Heart left ventricle (tissue), 16 donors: ENCODE results near the gene IPO9. TPM values are rescaled to one million over a fixed set of nuclear protein-coding genes. Genes with fewer than 3 reads are reported as not detected.
A peak's percentile ranks its signal among the peaks of the same experiment; 100 is the strongest.
"Not testable (repeated sequence)": the region's sequence is repeated elsewhere in the genome, so short reads cannot be mapped to it uniquely, and the experiment has no call there.

Experiments used
- ATAC-seq, 4 donors: fragments of 200-7000 bp; cut with Tn5 transposase; one replicate each; pipeline ENCODE4 v1.9.1; 2020 to 2022; ENCODE audit warnings: moderate library complexity in 4 of 4, mild to moderate bottlenecking in 3 of 4, moderate number of reproducible peaks in 1 of 4
- DNase-seq, 5 donors: peaks; one replicate each; pipeline ENCODE4 v3.0.0-alpha.2; 2020
- H3K27ac ChIP-seq, 12 donors: fragments of 200-600 bp; sonication (generic) in 4 of 12; one replicate each; pipeline versions ENCODE4 v1.5.0 to v1.8.0; 2016 to 2022; ENCODE audit warnings: mild to moderate bottlenecking in 2 of 12
- H3K27me3 ChIP-seq, 9 donors: fragments of 200-600 bp; sonication (generic) in 2 of 9; one replicate each; pipeline versions ENCODE4 v1.5.1 to v1.8.0; 2016 to 2022; ENCODE audit warnings: mild to moderate bottlenecking in 3 of 9
- H3K36me3 ChIP-seq, 9 donors: fragments of 200-600 bp; sonication (generic) in 2 of 9; one replicate each; pipeline versions ENCODE4 v1.5.0 to v1.8.0; 2018 to 2022; ENCODE audit warnings: mild to moderate bottlenecking in 2 of 9
- H3K4me1 ChIP-seq, 12 donors: fragments of 200-600 bp; sonication (generic) in 4 of 12; one replicate each; pipeline versions ENCODE4 v1.5.0 to v1.8.0; 2016 to 2022; ENCODE audit warnings: mild to moderate bottlenecking in 3 of 12
- H3K4me3 ChIP-seq, 12 donors: fragments of 200-600 bp; sonication (generic) in 4 of 12; one replicate each; pipeline versions ENCODE4 v1.5.0 to v1.8.0; 2017 to 2022; ENCODE audit warnings: mild to moderate bottlenecking in 9 of 12, moderate library complexity in 4 of 12
- H3K9me3 ChIP-seq, 12 donors: fragments of 200-600 bp; sonication (generic) in 4 of 12; one replicate each; pipeline versions ENCODE4 v1.5.0 to v1.8.0; 2016 to 2022; ENCODE audit warnings: mild to moderate bottlenecking in 1 of 12
- POLR2A ChIP-seq, 2 donors: fragments of 450-650 bp; IDR thresholded peaks; one replicate each; pipeline ENCODE4 v1.6.1; 2017; ENCODE audit warnings: antibody characterized with exemption in 2 of 2, mild to moderate bottlenecking in 2 of 2, moderate library complexity in 2 of 2
- WGBS, 4 donors: extraction: QIAGEN DNeasy Blood & Tissue Kit in 2 of 4; methylation state at CpG; one replicate each; pipeline versions ENCODE4 v1.1.5 to v1.1.7; 2013 to 2018; 5-methylcytosine and 5-hydroxymethylcytosine counted together
- intact Hi-C, 10 donors: fragments of 100-400 bp; cut with DNase I; formaldehyde crosslinking; loops; one replicate each; pipeline versions ENCODE4 v1.11.1 to v1.14.2; 2022
- polyA plus RNA-seq, 2 donors: library from polyadenylated mRNA; stranded (reverse); fragments of 200-250 nt; gene quantifications; one replicate each; pipeline ENCODE4 v1.2.3, GENCODE V29; 2013
- total RNA-seq, 9 donors: library from RNA; depleted of rRNA in 2 of 9; stranded (reverse); fragments of >200 nt in 2 of 9; fragmentation: NEBNext Ultra II Directional in 3 of 9; extraction: Animal tissue kit (Norgen Biotek cat#: 25700) in 3 of 9; gene quantifications; one replicate each; pipeline versions ENCODE4 v1.1.0 to v1.2.4, GENCODE V29; 2016 to 2023
- TF ChIP-seq, protein P1 (sequence below), 12 donors: fragments of 200-600 bp; sonication (generic) in 4 of 12; IDR thresholded peaks; one replicate each; pipeline versions ENCODE4 v1.5.0 to v1.8.0; 2018 to 2022; ENCODE audit warnings: antibody characterized with exemption in 12 of 12, mild to moderate bottlenecking in 5 of 12
- donor health status: ischemic (EF 13 %, LVEDD 7.1; RV severe dilation, severe dysfunction).
- donor health status: healthy with polysubstance abuse.
- donor health status: DM: no; HTN: yes; CAD: no.
- donor health status: DM: no; HTN: no; CAD: no.
- donor health status: ischemic (EF 25% LVEDD 6.9; RV normal size, moderate dysfunction).
- donor health status: ischemic (EF 25% LVEDD 5.7; RV mildly dilated, moderate dysfunction).
- donor health status: healthy.
- donor health status: DM: yes; HTN: yes; CAD: no.
- donor health status: ischemic (EF 35%, LVEDD 5.7; RV mildly dilated, moderate dysfunction).
- donor health status: nonischemic (EF 11% LVEDD 7.7; RV severe dilation, severe dysfunction).
- donor health status: DM: yes; HTN: yes; CAD: no.
- donor health status: PGD.
- donor health status: ischemic (EF 29% LVEDD 5.4; RV normal size, mild dysfunction).
- donor health status: nonischemic (EF 23%, LVEDD 6.1; RV moderate dilation, normal function).

IPO9 gene
- total and polyA plus RNA-seq, 11 donors = 9.8 to 35.4 (median 22.9) TPM

DNA sequence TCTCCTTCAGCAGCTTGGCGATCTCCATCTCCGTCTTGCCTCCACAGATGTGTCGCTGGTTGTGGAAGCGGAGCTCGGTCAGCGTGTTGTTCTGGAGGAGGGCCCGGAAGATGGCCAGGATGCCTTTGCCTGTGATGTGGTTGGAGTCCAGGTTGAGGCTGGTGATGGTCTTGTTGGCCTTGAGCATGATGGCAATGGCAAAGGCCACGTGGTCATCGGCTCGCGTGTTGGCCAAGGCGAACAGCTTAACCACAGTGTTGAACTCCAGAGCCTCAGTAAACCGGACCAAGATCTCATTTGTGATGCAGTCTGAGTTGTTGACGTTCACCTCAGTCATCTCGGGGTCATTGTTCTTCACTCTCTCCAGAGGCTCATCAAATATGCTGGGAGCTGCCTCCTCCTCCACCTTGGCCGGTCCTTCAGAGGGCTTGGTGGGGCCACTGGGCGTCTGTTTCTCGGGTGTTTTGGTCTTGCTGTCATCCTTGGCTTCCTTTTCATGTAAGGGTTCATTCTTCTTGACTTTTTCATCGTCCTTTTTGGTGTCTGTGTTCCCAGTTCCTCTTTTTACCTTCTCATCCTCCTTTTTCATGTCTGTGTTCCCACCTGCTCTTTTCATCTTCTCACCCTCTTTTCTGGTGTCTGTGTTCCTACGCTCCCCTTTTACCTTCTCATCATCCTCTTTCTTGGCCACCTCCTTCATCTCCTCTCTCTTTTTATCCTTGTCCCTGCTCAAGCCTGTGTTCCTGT is 70.9 kb downstream of the IPO9 start:
- no peak for ATAC-seq

DNA sequence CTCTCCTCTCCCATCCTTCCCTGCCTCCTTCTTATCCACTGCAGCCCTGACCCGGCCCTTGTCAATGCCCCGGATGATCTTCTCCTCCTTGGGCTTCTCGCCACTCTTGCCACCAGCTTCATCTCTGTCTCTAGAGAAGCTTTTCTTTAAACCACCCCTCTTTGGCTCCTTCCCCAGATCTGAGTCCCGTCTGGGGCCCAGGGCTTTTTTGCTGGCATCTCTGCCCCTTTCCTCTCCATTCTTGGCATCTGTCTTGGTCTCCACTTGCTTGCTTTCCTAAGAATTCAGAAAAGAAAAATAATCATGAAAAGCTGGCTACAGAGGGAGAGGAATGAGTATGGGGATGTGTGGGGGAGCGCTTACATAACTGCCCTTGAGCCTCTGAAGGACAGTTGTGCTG is 71.5 kb downstream of the IPO9 start:
- Histone ChIP-seq H3K9me3 (no peaks in the 10 kb centered on the region), H3K27ac (peak overlapping the region in 2 of 12 donors; percentile 24 to 80), H3K4me1 (peaks cover 0 to 56% (median 22%) of the 10 kb centered on the region in 12 donors), H3K4me3 (no peak overlapping the region), H3K36me3 (peaks cover 0 to 12% (median 3%) of the 10 kb centered on the region in 9 donors), H3K27me3 (no peaks in the 10 kb centered on the region)
- WGBS, 4 donors = 73 to 85% (median 78%) methylated on average over 5 of the region's 5 CpGs
- no peak for ATAC-seq
- TF ChIP-seq, protein P1, sequence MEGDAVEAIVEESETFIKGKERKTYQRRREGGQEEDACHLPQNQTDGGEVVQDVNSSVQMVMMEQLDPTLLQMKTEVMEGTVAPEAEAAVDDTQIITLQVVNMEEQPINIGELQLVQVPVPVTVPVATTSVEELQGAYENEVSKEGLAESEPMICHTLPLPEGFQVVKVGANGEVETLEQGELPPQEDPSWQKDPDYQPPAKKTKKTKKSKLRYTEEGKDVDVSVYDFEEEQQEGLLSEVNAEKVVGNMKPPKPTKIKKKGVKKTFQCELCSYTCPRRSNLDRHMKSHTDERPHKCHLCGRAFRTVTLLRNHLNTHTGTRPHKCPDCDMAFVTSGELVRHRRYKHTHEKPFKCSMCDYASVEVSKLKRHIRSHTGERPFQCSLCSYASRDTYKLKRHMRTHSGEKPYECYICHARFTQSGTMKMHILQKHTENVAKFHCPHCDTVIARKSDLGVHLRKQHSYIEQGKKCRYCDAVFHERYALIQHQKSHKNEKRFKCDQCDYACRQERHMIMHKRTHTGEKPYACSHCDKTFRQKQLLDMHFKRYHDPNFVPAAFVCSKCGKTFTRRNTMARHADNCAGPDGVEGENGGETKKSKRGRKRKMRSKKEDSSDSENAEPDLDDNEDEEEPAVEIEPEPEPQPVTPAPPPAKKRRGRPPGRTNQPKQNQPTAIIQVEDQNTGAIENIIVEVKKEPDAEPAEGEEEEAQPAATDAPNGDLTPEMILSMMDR (IDR thresholded peaks at IDR 0.05) = no peak
- no peak for TF ChIP-seq POLR2A (IDR thresholded peaks at IDR 0.05)
- DNase-seq = no peak
- intact Hi-C loops = no loop called here

More for the DNA sequence above, 70.9 kb downstream of the IPO9 start:
- no peak overlapping the region for H3K4me3 ChIP-seq
- peaks cover 0 to 12% (median 3%) of the 10 kb centered on the region in 9 donors for H3K36me3 ChIP-seq
- no peak for DNase-seq
- peaks cover 0 to 49% (median 16%) of the 10 kb centered on the region in 12 donors for H3K4me1 ChIP-seq
- intact Hi-C loops = loop anchor here in 8 of 10 donors (5.0 to 10.0 kb wide), 7 partner anchors 45 to 235 kb away; partner anchors contain the start of genes TIMM17A (in 3 of the 8), LMOD1 (in 2 of the 8) and GPR37L1 (in 1 of the 8)
- H3K27me3 ChIP-seq = no peaks in the 10 kb centered on the region
- peak overlapping the region in 2 of 12 donors; percentile 24 to 80 for H3K27ac ChIP-seq
- WGBS, 4 donors = 90 to 93% (median 91%) methylated on average over 20 of the region's 20 CpGs
- no peak for TF ChIP-seq POLR2A (IDR thresholded peaks at IDR 0.05)
- TF ChIP-seq, protein P1 (IDR thresholded peaks at IDR 0.05) = no peak
- H3K9me3 ChIP-seq = no peaks in the 10 kb centered on the region

- intact Hi-C loops, H3K4me3 ChIP-seq, H3K27me3 ChIP-seq, H3K9me3 ChIP-seq, DNase-seq, ATAC-seq: not testable (repeated sequence)
- H3K4me1 ChIP-seq = peaks cover 0 to 60% (median 24%) of the 10 kb centered on the region in 12 donors
- peak overlapping the region in 2 of 12 donors; percentile 34 to 80 for H3K27ac ChIP-seq
- 88 to 95% (median 93%) methylated on average over 6 of the region's 6 CpGs for WGBS, 4 donors
- peaks cover 0 to 12% (median 3%) of the 10 kb centered on the region in 9 donors for H3K36me3 ChIP-seq
Observed at GRCh38 chr1:201901036-201901435, 72.1 kb downstream of the IPO9 start.

DNA sequence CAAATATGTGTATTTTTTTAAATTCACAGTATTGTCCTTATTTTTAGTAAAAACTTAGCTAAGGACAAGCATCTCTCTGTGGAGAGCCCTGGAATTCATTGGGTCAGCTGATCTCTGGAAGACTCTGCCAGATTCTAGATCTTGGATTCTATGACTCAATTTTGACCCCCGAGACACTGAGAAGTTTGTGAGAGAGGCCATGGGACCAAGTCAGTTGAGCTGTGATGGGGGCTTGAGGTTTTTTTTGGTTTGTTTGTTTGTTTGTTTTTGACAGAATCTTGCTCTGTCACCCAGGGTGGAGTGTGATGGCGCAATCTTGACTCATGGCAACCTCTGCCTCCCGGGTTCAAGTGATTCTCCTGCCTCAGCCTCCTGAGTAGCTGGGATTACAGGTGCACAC is 73.2 kb downstream of the IPO9 start:
- Histone ChIP-seq H3K36me3 (peaks cover 0 to 12% (median 3%) of the 10 kb centered on the region in 9 donors), H3K27me3 (no peaks in the 10 kb centered on the region), H3K9me3 (no peaks in the 10 kb centered on the region), H3K4me3 (no peak overlapping the region), H3K4me1 (peaks cover 0 to 60% (median 16%) of the 10 kb centered on the region in 12 donors), H3K27ac (peak overlapping the region in 6 of 12 donors; percentile 44 to 92 (median 70))
- no peak for TF ChIP-seq POLR2A (IDR thresholded peaks at IDR 0.05)
- TF ChIP-seq, protein P1 (IDR thresholded peaks at IDR 0.05) = no peak
- DNase-seq (no peak), ATAC-seq (no peak)
- intact Hi-C loops = loop anchor here in 1 of 10 donors (2.0 kb wide), 1 partner anchor 45 kb away; the partner anchor contains the start of gene LMOD1
- 79 to 91% (median 83%) methylated on average over 3 of the region's 3 CpGs for WGBS, 4 donors
